Mucosa of gallbladder (tissue), 1 donor: ENCODE results near the gene UNC119B. TPM values are rescaled to one million over a fixed set of nuclear protein-coding genes. Genes with fewer than 3 reads are reported as not detected.
A peak's percentile ranks its signal among the peaks of the same experiment; 100 is the strongest.

Source experiments
- DNase-seq: peaks from one replicate; pipeline ENCODE4 v3.0.0-alpha.2; 2020; ENCODE audit warnings: low spot score
- total RNA-seq: library from RNA; stranded (reverse); gene quantifications from one replicate; pipeline ENCODE4 v1.2.1, GENCODE V29; 2021
- donor health status: DM: no; HTN: no; CAD: no.

The UNC119B gene
- total RNA-seq, 1 donor from 2014 or later, result 51.7 TPM

DNA sequence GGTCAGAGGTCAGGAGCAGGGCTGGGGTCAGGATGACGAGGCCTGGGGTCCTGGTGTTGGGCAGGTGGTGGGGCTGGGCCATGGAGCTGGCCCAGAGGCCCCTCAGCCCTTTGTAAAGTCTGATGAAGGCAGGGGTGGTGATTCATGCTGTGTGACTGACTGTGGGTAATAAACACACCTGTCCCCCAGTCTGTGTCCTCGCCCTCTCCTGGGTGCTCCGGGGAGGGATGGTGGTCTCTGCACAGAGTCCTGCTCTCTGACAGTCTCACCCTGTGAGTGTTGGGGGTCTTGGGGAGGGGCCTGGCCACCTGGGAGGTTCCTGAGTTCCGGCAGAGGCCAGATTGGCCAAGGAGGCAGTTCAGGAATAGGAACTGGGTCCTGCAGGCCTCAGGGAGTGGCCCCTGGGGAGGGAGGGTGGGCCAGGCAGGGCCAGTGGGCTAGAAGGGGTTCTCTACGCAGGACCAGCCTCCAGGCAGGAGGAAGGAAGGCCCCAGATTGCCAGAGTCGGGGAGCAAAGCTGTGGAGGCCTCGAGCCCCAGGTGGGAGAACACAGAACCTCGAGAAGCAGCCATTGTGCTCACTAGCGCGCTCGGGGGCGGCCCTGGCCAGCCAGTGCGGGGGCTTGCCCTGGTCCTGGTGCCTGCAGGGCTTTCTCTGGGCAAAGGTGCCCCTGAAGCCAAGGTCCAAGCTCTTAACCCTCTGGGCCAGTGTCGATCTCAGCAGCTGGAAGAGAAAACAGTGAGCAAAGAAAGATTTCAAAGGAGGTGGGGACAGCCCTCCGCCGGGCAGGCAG lies 29.8 kb downstream of the UNC119B start:
- DNase-seq, result no peak

GRCh38 chr12:120740871-120741270 lies 30.6 kb downstream of the UNC119B start:
- no peak for DNase-seq

DNA sequence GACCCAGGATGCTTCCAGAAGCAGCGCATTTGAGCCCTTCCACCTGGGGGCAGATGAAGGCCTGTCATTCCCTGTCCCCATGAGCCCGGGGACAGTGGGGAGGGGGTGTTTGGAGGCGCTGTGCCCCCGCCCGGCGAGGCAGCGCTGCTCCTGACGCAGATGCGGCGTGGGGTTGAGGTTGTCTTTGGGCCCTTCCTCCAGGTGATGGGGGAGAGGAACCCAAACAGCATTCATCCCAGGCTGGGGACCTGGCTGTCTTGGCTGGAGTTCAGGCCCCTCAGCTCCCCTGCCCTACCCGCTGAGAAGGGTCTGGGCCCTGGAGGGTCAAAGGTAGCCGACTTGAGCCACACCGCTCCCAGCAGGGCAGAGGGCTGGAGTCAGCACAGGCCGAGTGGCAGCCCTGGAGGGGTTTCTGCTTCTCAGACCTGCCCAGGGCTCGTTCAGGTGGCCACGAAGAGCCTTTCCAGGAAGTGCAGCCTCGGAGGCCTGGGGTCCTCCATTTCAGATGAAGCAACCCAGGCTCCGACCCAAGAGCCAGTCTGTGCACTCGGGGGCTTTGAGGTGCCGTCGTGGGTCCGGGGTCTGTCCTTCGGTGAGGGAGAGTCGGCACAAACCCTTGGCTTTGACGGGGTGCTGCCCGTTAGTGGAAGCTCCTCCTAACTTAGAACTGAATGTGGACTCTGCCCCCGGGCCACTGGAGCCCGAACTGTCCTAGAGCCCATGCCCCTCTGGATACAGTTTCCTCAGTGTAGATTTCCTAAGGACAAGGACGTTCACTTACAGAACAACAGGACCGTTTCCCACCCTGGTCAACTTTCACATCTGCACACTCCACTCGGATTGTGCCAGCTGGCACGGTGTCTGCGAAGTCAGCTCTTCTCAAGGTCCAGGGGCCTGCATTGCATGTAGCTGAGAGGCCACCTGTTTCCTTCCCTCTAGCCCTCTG lies 31.5 kb downstream of the UNC119B start:
- DNase-seq, result no peak

GRCh38 chr12:120744922-120745493 lies 34.8 kb downstream of the UNC119B start:
- DNase-seq, result no peak

DNA sequence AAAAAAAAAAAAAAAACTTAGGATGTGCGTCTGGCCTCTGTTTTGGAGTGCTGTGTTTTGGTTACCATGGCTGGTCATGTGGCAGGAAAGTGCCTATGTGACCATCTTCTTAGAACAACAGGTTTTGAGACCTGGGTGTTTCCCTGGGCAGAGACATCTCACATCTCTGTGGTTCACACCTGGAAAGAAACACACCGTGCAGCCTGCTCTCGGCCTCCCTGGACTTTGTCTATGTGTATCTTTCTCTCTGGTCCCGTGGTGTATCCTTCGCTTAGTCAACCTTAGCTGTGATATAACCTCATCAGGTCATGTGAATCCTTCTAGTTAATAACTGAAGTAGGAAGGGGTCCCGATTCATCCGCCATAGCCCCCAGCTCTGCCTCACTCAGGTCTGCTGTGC lies 38.0 kb downstream of the UNC119B start:
- DNase-seq, result no peak

DNA sequence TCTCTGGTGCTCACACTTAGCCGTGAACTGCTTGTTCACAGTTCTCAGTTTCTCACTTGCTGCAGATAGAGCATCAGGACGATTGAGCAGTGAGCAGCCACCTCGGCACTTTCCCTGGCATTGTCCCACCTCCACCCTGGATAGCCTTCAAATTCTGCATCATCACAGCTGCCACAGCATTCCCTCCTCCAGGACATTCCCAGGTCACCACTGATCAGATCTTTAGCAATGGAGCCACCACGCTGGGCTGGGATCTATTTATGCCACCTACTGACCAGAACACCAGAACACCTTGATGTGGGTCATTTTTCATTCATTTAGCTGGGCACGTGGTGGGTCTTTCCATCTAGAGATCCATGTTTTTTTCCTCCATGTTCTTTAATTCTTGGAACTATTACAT lies 39.0 kb downstream of the UNC119B start:
- no peak for DNase-seq

DNA sequence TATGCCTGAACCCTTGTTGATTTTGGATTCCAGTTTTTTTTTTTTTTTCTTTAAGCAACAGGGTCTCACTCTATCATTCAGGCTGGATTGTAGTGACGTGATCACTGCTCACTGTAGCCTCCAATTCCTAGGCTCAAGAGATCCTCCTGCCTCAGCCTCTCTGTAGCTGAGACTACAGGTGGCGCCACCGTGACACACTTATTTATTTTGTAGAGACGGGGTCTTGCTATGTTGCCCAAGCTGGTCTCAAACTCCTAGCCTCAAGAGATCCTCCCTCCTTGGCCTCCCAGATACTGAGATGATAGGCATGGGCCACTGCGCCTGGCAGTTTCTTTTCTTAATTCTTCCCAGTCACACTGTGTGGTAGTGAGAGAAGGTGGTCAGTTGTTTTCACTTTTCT lies 40.5 kb downstream of the UNC119B start:
- DNase-seq, result no peak

DNA sequence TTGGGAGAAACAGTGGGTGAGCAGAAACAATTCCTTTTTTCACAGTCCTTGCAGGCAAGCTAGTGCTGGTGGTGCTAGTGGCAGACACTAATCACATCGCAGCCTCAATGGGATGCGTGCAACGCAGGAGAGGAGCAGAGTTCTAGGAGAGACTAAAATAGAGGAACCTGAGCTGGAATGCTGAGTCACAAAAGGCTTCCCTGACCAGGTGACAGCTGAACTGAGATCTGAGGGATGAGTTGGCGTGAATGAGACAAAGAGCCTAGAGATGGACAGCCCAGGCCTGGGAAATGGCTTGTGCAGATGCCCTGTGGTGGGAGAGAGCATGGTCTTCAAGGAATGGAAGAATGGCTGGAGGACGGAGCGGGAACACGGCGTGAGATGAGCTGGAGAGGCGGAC lies 41.1 kb downstream of the UNC119B start:
- no peak for DNase-seq

- DNase-seq, result no peak
Observed at GRCh38 chr12:120754792-120755191, 44.5 kb downstream of the UNC119B start.

DNA sequence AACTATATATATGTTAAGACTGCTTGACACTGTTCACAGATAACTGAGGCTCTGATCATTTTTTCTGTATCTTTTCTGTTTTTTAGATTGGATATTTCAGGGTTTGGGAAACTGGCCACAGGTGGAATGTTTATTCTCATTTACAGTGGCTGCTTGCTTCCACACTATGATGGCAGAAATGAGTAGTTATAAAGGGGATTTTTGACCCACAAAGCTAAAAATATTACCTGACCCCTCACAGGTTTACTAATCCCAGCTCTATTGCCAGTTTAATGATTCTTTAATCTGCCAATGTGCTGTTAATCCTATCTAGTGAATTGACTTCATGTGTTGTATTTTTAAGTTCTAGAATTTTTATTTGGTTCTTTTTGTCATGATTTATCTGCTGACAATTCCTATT lies 45.0 kb downstream of the UNC119B start:
- DNase-seq, result no peak

DNA sequence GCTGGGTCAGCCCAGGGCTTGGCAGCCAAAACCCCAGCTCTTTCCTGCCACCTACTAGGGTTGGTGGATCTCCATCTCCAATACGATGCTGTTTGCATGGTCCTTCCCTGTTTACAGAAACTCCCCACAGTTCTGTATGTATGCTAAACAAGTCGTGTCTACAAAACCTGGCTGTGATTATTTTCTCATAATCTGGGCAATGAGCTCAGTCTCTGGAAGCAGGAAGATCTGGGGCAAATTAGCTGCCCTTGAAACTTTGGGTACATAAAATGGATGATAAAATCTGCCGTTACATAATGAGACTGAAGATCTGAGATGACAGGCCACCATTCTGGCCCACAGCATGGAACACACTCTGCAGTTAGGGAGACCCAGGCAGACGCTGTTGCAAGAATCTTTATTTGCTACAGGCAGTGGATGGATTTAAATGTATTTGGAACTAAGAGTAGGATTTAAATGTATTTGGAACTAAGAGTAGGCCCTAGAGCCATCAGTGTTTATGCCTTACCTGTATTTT lies 47.0 kb downstream of the UNC119B start:
- no peak for DNase-seq

DNA sequence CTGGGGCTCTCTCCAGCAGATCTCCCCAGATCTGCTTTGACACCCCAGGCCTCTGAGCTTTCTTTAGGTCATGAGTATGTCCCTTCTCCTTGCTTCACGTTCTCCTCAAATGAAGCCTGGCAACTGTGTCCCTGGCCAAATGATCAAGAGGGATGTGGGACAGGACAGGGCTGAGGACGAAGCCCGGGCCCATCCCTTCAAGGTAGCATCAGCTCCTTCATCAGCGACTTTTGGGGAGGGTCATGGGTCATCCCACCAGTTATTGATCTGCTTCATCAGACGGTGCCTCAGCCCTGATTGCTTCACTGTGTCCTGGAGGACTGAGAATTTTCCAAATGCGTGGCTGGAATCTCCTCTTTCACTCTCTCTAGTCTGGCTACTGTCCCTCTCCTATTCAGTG lies 47.7 kb downstream of the UNC119B start:
- DNase-seq, result no peak

DNA sequence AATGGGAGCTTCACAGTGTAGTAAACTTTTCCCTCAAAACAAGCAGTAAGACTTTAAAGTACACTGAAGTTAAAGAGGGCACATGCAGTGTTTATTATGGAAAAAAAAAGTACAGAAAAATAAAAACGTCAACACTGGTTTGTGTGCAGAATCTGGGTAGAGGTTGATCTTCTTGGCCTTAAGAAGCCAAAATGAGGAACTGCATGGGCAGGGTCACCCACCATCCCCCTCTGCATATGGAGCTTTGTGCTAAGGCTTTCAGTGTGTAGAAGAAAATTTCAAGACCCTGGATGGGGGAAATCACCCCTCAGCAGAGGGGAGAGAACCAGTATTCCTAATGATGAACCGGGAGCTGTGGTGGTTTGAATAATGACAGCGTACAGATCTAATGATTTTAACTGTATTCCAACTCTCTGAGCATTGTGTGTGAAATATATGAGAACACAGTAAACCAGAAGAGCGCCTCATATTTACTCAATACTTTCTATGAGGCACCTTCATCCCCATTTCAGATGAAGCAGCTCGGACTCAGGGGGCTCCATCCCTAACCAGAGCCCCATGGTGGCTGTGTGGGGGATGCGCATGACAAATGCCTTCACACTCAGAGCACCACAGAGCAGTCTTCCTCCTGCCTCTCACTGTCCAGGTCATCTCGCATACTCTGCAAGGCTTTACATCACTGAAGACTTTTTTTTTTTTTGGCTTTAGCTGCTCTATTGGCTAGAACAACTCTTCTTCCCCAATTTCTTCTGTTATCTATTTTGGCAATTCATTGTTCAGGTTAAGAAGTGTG lies 48.7 kb downstream of the UNC119B start:
- no peak for DNase-seq

GRCh38 chr12:120759591-120760348 lies 49.5 kb downstream of the UNC119B start:
- no peak for DNase-seq

- no peak for DNase-seq
Observed at GRCh38 chr12:120760349-120761254, 50.3 kb downstream of the UNC119B start.

GRCh38 chr12:120761519-120761934 lies 51.3 kb downstream of the UNC119B start:
- DNase-seq, result peak; percentile 20

DNA sequence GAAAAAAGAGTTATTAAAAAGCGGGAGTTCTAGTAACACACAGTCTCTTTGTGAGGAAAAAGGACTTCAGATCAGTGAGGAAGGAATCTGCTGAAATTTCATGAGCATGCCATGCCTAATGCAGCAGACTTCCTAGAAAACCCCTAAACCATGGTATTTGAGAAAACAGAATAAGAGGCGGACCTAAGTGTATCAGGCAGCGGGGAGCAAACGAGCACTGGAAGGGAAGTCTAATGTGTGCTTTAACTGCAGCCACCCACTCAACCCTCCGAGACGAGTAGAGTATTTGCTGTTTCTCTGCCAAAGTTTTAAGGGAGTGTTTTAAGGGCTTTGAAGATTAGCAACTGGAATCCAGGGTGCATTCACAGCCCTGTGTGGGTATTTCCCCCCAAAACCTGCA lies 51.8 kb downstream of the UNC119B start:
- no peak for DNase-seq

DNA sequence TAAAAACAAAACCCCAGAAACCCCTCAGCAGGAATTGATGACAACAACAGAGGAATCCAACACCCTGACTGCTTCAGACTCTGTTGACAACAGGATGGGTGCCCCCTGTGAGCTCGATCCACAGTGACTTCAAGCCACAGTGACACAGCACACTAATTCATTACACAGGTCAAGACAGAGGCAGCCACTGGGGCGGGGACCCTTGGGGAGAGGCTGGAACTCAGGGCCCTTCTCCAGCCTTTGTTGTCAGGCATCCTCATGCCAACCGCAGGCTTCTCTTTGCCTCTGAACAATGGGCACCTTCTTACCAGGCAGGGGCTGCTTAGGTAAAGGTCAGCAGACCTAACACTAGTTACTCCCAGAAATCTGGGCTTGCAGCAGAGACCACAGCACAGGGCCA lies 53.0 kb downstream of the UNC119B start:
- DNase-seq, result no peak

DNA sequence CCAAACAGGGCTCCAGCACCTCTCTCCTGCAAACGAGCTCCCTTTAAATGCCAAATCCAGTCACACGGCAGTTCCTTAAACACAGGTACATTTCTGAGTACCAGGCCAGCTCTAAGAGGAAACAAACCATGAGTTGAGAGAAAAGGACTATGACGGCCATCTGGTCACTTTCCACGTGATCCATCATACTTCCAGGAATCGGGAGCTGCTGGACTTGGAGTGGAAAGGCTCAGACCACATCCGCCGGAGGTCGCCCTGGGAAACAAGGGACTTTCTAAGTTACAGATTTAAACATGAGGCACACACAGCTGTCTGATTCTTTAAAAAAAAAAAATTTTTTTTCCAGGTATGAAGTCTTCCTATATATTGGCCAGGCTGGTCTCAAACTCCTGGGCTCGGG lies 54.6 kb downstream of the UNC119B start:
- no peak for DNase-seq

DNA sequence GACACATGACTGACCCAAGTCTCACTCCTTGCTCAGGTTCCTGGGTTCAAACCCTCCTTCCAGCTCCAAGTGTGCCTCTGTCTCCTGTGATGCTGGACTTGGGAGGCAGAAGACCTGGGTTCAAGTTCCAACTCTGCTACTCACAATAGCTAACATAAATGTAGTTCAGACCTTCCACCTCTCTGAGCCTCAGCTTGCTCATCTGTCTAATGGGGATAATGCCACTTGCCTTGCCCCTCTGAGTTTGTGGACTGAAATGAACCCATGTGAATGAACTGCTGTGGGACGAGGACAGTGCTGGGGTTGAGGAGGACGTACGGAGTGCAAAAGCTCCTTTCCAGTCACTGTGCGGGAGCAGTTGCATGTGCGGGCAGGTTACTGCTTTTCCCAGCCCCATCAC lies 56.3 kb downstream of the UNC119B start:
- no peak for DNase-seq
